WTC11 (cell line): ENCODE data around the gene ARL15.

Source experiments
- CTCF ChIP-seq: fragments of 200-600 bp; IDR thresholded peaks from 2 replicates; pipeline ENCODE4 v1.8.0; 2022; ENCODE audit warnings: antibody characterized with exemption
- E2F4 ChIP-seq: sonication (generic); formaldehyde crosslinking; IDR thresholded peaks from 2 replicates; pipeline ENCODE4 v1.8.1; 2022; ENCODE audit warnings: low read depth, mild to moderate bottlenecking, moderate library complexity, missing genetic modification reagents, borderline replicate concordance
- E2F5 ChIP-seq: sonication (generic); formaldehyde crosslinking; IDR thresholded peaks from 2 replicates; pipeline ENCODE4 v1.8.1; 2022; ENCODE audit warnings: mild to moderate bottlenecking, moderate library complexity, missing genetic modification reagents
- ELF4 ChIP-seq: sonication (generic); formaldehyde crosslinking; IDR thresholded peaks from 2 replicates; pipeline ENCODE4 v1.8.1; 2022; ENCODE audit warnings: low read depth, mild to moderate bottlenecking, moderate library complexity, missing genetic modification reagents
- JUN ChIP-seq: sonication (generic); formaldehyde crosslinking; IDR thresholded peaks from 2 replicates; pipeline ENCODE4 v1.8.0; 2023; ENCODE audit warnings: mild to moderate bottlenecking, missing genetic modification reagents
- NFATC4 ChIP-seq: fragments of 250-450 bp; sonication (Bioruptor Pico); IDR thresholded peaks from 2 replicates; pipeline ENCODE4 v1.9.0; 2021; ENCODE audit warnings: mild to moderate bottlenecking
- NR1H2 ChIP-seq: sonication (generic); formaldehyde crosslinking; IDR thresholded peaks from 2 replicates; pipeline ENCODE4 v1.9.0; 2021; ENCODE audit warnings: mild to moderate bottlenecking, moderate library complexity, missing genetic modification reagents
- SP1 ChIP-seq: sonication (generic); formaldehyde crosslinking; conservative IDR thresholded peaks from 2 replicates; pipeline ENCODE4 v1.8.1; 2022; ENCODE audit warnings: missing genetic modification reagents
- STAT6 ChIP-seq: sonication (generic); formaldehyde crosslinking; conservative IDR thresholded peaks from 2 replicates; pipeline ENCODE4 v1.8.1; 2023; ENCODE audit warnings: mild to moderate bottlenecking, low read depth, missing genetic modification reagents, moderate library complexity
- TEAD1 ChIP-seq: sonication (generic); formaldehyde crosslinking; IDR thresholded peaks from 2 replicates; pipeline ENCODE4 v1.8.0; 2022; ENCODE audit warnings: mild to moderate bottlenecking, missing genetic modification reagents
- ZBTB21 ChIP-seq: sonication (generic); formaldehyde crosslinking; IDR thresholded peaks from 2 replicates; pipeline ENCODE4 v1.8.1; 2023; ENCODE audit warnings: mild to moderate bottlenecking, missing genetic modification reagents, borderline replicate concordance

GRCh38 chr5:53917095-53917494 lies 393.3 kb downstream of the ARL15 start:
- TF ChIP-seq ELF4 (CRISPR knock-in tag) (no peak), E2F4 (no peak), TEAD1 (CRISPR knock-in tag) (no peak), CTCF (no peak), STAT6 (CRISPR knock-in tag) (no peak), JUN (CRISPR knock-in tag) (no peak), NFATC4 (CRISPR knock-in tag) (no peak), E2F5 (no peak), ZBTB21 (CRISPR knock-in tag) (no peak), NR1H2 (CRISPR knock-in tag) (no peak), SP1 (no peak)
